Thyroid gland (tissue), 4 donors: ENCODE data around the gene ARHGAP15. TPM values are rescaled to one million over a fixed set of nuclear protein-coding genes. Genes with fewer than 3 reads are reported as not detected.

ENCODE experiments used
- DNase-seq, 2 donors: peaks; one replicate each; pipeline ENCODE4 v3.0.0-alpha.2; 2019
- H3K27ac ChIP-seq, 3 donors: fragments of 200-600 bp; sonication (generic); 1 replicate in 2 of 3; 2 replicates in 1 of 3; pipeline ENCODE4 v1.5.1; 2016 to 2019; ENCODE audit warnings: mild to moderate bottlenecking in 1 of 3, moderate library complexity in 1 of 3
- H3K27me3 ChIP-seq: fragments of 200-600 bp; sonication (generic); one replicate; pipeline ENCODE4 v1.5.1; 2019
- H3K36me3 ChIP-seq, 2 donors: fragments of 200-600 bp; sonication (generic); one replicate each; pipeline ENCODE4 v1.5.1; 2016 to 2019
- H3K4me1 ChIP-seq, 2 donors: fragments of 200-600 bp; sonication (generic); one replicate each; pipeline ENCODE4 v1.5.1; 2017 to 2019
- H3K4me3 ChIP-seq, 3 donors: fragments of 200-600 bp; sonication (generic); replicated peaks in 1 of 3; 1 replicate in 2 of 3; 2 replicates in 1 of 3; pipeline ENCODE4 v1.5.1; 2016; ENCODE audit warnings: mild to moderate bottlenecking in 1 of 3
- H3K9me3 ChIP-seq: fragments of 200-600 bp; sonication (generic); one replicate; pipeline ENCODE4 v1.5.1; 2017
- POLR2A ChIP-seq, 2 donors: fragments of 450-650 bp; IDR thresholded peaks; one replicate each; pipeline ENCODE4 v1.6.1; 2017; ENCODE audit warnings: antibody characterized with exemption in 2 of 2, mild to moderate bottlenecking in 2 of 2, moderate library complexity in 1 of 2
- WGBS, 2 donors: methylation state at CpG; one replicate each; pipeline ENCODE4 v1.1.5; 2017; 5-methylcytosine and 5-hydroxymethylcytosine counted together
- intact Hi-C: fragments of 100-400 bp; cut with DNase I; formaldehyde crosslinking; loops from one replicate; pipeline ENCODE4 v1.15.1; 2023
- total RNA-seq, 4 donors: library from RNA; depleted of rRNA; stranded (reverse); fragments of >200 nt; gene quantifications; one replicate each; pipeline ENCODE4 v1.2.3, GENCODE V29; 2016
- TF ChIP-seq, protein P1 (sequence below), 6 experiments: fragments of 200-600 bp in 3 of 6; fragments of 450-650 bp in 3 of 6; sonication (generic) in 3 of 6; IDR thresholded peaks; one replicate each; pipeline ENCODE4 v1.5.1; 2016 to 2019; ENCODE audit warnings: antibody characterized with exemption in 6 of 6, mild to moderate bottlenecking in 2 of 6, inconsistent platforms in 1 of 6, moderate library complexity in 1 of 6

Gene ARHGAP15
- total RNA-seq, 4 donors from 2014 or later, result 9.8 to 24.4 (median 11.9) TPM

GRCh38 chr2:143513081-143513480 lies 383.9 kb downstream of the ARHGAP15 start:
- TF ChIP-seq POLR2A (IDR thresholded peaks at IDR 0.05), result no peak
- TF ChIP-seq, protein P1, sequence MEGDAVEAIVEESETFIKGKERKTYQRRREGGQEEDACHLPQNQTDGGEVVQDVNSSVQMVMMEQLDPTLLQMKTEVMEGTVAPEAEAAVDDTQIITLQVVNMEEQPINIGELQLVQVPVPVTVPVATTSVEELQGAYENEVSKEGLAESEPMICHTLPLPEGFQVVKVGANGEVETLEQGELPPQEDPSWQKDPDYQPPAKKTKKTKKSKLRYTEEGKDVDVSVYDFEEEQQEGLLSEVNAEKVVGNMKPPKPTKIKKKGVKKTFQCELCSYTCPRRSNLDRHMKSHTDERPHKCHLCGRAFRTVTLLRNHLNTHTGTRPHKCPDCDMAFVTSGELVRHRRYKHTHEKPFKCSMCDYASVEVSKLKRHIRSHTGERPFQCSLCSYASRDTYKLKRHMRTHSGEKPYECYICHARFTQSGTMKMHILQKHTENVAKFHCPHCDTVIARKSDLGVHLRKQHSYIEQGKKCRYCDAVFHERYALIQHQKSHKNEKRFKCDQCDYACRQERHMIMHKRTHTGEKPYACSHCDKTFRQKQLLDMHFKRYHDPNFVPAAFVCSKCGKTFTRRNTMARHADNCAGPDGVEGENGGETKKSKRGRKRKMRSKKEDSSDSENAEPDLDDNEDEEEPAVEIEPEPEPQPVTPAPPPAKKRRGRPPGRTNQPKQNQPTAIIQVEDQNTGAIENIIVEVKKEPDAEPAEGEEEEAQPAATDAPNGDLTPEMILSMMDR (IDR thresholded peaks at IDR 0.05), result peak in 4 of 6 experiments; percentile 5 to 49 (median 28)
- H3K27me3 ChIP-seq, result no peaks in the 10 kb centered on the region
- no peaks in the 10 kb centered on the region for H3K4me1 ChIP-seq
- 10 to 16% methylated on average over 2 of the region's 2 CpGs for WGBS, 2 donors
- intact Hi-C loops, result no loop called here
- H3K36me3 ChIP-seq, result no peaks in the 10 kb centered on the region
- no peak overlapping the region for H3K4me3 ChIP-seq
- DNase-seq, result no peak
- H3K27ac ChIP-seq, result no peak overlapping the region
- no peaks in the 10 kb centered on the region for H3K9me3 ChIP-seq

- no peaks in the 10 kb centered on the region for H3K36me3 ChIP-seq
- no peak overlapping the region for H3K4me3 ChIP-seq
- H3K27me3 ChIP-seq, result no peaks in the 10 kb centered on the region
- intact Hi-C loops, result no loop called here
- TF ChIP-seq, protein P1 (IDR thresholded peaks at IDR 0.05), result no peak
- TF ChIP-seq POLR2A (IDR thresholded peaks at IDR 0.05), result no peak
- H3K27ac ChIP-seq, result no peak overlapping the region
- WGBS, 2 donors, result 63 to 100% methylated on average over 1 of the region's 1 CpG
- H3K9me3 ChIP-seq, result no peaks in the 10 kb centered on the region
- no peaks in the 10 kb centered on the region for H3K4me1 ChIP-seq
- no peak for DNase-seq
Observed at GRCh38 chr2:143514413-143514812, 385.2 kb downstream of the ARHGAP15 start.

- no peak for DNase-seq
- no peak for TF ChIP-seq POLR2A (IDR thresholded peaks at IDR 0.05)
- TF ChIP-seq, protein P1 (IDR thresholded peaks at IDR 0.05), result no peak
- intact Hi-C loops, result no loop called here
- Histone ChIP-seq H3K36me3 (no peaks in the 10 kb centered on the region), H3K9me3 (no peaks in the 10 kb centered on the region), H3K27me3 (no peaks in the 10 kb centered on the region), H3K4me3 (no peak overlapping the region), H3K4me1 (no peaks in the 10 kb centered on the region), H3K27ac (no peak overlapping the region)
Observed at GRCh38 chr2:143515318-143515717, 386.1 kb downstream of the ARHGAP15 start.

DNA sequence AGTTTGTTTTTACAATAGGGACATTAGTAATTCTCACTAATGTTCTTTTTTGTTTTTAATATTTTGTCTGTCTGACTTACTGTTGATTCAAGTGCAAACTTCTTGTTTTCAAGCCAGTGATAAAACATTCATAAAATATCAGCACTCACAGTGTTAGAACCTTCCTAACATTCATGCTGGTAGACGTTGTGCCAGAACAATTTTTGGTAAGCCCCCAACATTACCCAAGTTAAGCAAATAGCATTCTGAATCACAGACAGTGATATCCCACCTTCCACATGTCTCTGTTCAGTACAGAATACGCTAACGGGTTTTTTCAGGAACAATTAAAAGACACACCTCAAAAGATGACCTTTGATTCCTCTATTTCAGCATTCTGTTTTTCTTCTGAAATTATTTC lies 390.3 kb downstream of the ARHGAP15 start:
- intact Hi-C loops, result no loop called here
- no peak overlapping the region for H3K27ac ChIP-seq

DNA sequence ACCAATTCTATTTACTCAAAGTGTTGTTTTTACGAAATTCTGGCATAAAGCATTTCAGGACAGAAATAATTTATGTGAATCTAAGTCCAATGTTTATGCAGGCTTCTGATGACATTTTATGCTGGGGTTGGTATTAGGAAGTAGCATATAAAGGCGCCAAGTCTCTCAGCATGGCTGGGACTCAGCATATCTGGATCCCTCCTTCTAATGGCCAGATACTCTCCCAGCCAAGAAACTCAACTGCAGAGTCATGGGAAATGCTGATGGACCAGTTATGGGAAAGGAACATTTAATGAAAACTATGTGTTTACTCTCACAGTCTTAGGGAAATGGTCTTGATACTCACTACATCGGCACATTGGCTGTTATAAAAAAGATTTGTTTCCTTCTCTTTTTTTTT lies 392.2 kb downstream of the ARHGAP15 start:
- 65 to 79% methylated on average over 3 of the region's 3 CpGs for WGBS, 2 donors
- Histone ChIP-seq H3K27me3 (no peaks in the 10 kb centered on the region), H3K4me1 (no peaks in the 10 kb centered on the region), H3K9me3 (no peaks in the 10 kb centered on the region), H3K36me3 (no peaks in the 10 kb centered on the region), H3K4me3 (no peak overlapping the region), H3K27ac (no peak overlapping the region)
- no peak for DNase-seq
- intact Hi-C loops, result no loop called here
- TF ChIP-seq POLR2A (IDR thresholded peaks at IDR 0.05), result no peak
- TF ChIP-seq, protein P1 (IDR thresholded peaks at IDR 0.05), result no peak

More for the DNA sequence above, 390.3 kb downstream of the ARHGAP15 start:
- no peaks in the 10 kb centered on the region for H3K27me3 ChIP-seq
- H3K4me1 ChIP-seq, result no peaks in the 10 kb centered on the region
- DNase-seq, result no peak
- no peak overlapping the region for H3K4me3 ChIP-seq
- no peak for TF ChIP-seq POLR2A (IDR thresholded peaks at IDR 0.05)
- TF ChIP-seq, protein P1 (IDR thresholded peaks at IDR 0.05), result no peak
- WGBS, 2 donors, result 84% methylated on average over 3 of the region's 3 CpGs
- H3K9me3 ChIP-seq, result no peaks in the 10 kb centered on the region
- no peaks in the 10 kb centered on the region for H3K36me3 ChIP-seq
